ENCODE data around the gene MED12. TPM values are rescaled to one million over a fixed set of nuclear protein-coding genes. Genes with fewer than 3 reads are reported as not detected.

Gene MED12
- total RNA-seq, 4 donors from 2014 or later, result 23.7 to 34.2 (median 28.2) TPM

DNA sequence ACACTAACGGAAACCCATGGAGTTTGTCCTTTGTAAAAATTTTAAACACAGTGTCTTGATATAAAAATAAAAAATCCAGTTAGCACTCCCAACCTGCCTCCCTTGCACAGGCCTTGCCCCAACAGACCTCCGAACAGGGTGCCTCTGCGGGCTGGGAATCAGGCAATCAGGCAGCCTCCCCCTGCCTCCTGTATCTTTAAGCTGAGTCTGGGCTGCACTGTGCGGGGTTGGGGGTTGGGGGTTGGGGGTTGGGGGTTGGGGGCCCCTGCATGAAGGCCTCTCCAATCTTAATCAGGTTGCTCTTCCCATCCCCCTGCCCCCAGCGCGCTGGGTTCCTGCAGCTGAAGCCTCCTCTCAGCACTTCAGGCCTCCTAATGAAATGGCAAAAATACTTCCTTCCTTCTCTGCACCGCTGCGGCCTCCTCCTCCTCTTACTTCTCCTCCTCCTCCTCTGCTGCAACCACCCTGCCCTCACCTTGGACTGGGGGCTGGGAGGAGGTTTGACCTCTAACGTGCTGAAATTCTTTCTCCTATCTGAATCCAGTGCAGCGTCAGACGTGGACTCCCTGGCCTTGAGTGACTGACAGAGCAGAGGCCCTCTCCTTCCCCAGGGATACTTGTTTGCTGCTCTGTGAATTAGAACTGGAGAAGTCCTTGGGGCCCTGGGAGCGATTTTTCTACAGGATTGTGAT is 52.9 kb downstream of the MED12 start:
- no peak for TF ChIP-seq POLR2A (IDR thresholded peaks at IDR 0.05; ENCODE audit: low read depth)
- TF ChIP-seq POLR2AphosphoS5 (IDR thresholded peaks at IDR 0.05), result no peak
- TF ChIP-seq, protein P1, sequence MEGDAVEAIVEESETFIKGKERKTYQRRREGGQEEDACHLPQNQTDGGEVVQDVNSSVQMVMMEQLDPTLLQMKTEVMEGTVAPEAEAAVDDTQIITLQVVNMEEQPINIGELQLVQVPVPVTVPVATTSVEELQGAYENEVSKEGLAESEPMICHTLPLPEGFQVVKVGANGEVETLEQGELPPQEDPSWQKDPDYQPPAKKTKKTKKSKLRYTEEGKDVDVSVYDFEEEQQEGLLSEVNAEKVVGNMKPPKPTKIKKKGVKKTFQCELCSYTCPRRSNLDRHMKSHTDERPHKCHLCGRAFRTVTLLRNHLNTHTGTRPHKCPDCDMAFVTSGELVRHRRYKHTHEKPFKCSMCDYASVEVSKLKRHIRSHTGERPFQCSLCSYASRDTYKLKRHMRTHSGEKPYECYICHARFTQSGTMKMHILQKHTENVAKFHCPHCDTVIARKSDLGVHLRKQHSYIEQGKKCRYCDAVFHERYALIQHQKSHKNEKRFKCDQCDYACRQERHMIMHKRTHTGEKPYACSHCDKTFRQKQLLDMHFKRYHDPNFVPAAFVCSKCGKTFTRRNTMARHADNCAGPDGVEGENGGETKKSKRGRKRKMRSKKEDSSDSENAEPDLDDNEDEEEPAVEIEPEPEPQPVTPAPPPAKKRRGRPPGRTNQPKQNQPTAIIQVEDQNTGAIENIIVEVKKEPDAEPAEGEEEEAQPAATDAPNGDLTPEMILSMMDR (IDR thresholded peaks at IDR 0.05), result no peak
- TF ChIP-seq EP300 (IDR thresholded peaks at IDR 0.05), result no peak
- no peaks in the 10 kb centered on the region for H3K27me3 ChIP-seq
- H3K4me1 ChIP-seq, result no peaks in the 10 kb centered on the region
- no peak for DNase-seq (ENCODE audit: extremely low spot score)
- no peak overlapping the region for H3K27ac ChIP-seq (replicated peaks in 1 of 4)
- no peak overlapping the region for H3K4me3 ChIP-seq
- H3K9me3 ChIP-seq, result no peaks in the 10 kb centered on the region
- peaks cover 0 to 5% (median 0%) of the 10 kb centered on the region in 4 donors for H3K36me3 ChIP-seq
- intact Hi-C loops (cut with DNase I), result loop anchor here (10.0 kb wide), 2 partner anchors 176 to 194 kb away; partner anchors contain the start of gene TAF1
- WGBS, result 50% methylated on average over 12 of the region's 12 CpGs

GRCh38 chrX:71173440-71173839 is 55.0 kb downstream of the MED12 start:
- WGBS, result 69% methylated on average over 2 of the region's 2 CpGs
- no peak overlapping the region for H3K27ac ChIP-seq (replicated peaks in 1 of 4)
- DNase-seq (ENCODE audit: extremely low spot score), result no peak
- H3K27me3 ChIP-seq, result no peaks in the 10 kb centered on the region
- H3K4me3 ChIP-seq, result no peak overlapping the region
- TF ChIP-seq POLR2AphosphoS5 (IDR thresholded peaks at IDR 0.05) (no peak), EP300 (IDR thresholded peaks at IDR 0.05) (no peak), POLR2A (IDR thresholded peaks at IDR 0.05; ENCODE audit: low read depth) (no peak)
- TF ChIP-seq, protein P1 (IDR thresholded peaks at IDR 0.05), result no peak
- H3K9me3 ChIP-seq, result no peaks in the 10 kb centered on the region
- intact Hi-C loops (cut with DNase I), result loop anchor here (10.0 kb wide), 2 partner anchors 179 to 191 kb away; partner anchors contain the start of gene TAF1
- H3K36me3 ChIP-seq, result peaks cover 0 to 5% (median 0%) of the 10 kb centered on the region in 4 donors
- no peaks in the 10 kb centered on the region for H3K4me1 ChIP-seq

DNA sequence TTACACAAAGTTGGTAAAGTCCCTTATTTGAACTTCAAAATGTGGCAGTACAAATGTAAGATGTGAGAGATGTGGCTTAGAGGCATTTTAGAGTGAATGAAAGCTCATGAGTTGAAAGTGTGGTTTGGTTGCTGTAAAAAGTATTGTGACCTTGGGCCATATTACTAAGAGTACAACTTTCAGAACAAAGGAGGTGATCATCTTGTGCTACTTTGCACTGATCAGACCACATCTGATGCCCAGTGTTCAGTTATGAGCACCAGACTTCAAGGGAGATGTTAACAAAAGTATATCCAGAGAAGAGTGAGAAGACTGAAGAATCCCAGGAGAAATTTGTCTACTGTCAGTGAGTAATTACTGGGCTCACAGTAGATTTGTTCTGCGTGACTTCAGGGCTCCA is 56.4 kb downstream of the MED12 start:
- H3K9me3 ChIP-seq, result no peaks in the 10 kb centered on the region
- no peak overlapping the region for H3K4me3 ChIP-seq
- intact Hi-C loops (cut with DNase I), result loop anchor here (10.0 kb wide), 2 partner anchors 180 to 190 kb away; partner anchors contain the start of gene TAF1
- WGBS, result 82% methylated on average over 1 of the region's 1 CpG
- DNase-seq (ENCODE audit: extremely low spot score), result no peak
- TF ChIP-seq POLR2AphosphoS5 (IDR thresholded peaks at IDR 0.05) (no peak), POLR2A (IDR thresholded peaks at IDR 0.05; ENCODE audit: low read depth) (no peak), EP300 (IDR thresholded peaks at IDR 0.05) (no peak)
- TF ChIP-seq, protein P1 (IDR thresholded peaks at IDR 0.05), result no peak
- no peaks in the 10 kb centered on the region for H3K4me1 ChIP-seq
- no peaks in the 10 kb centered on the region for H3K36me3 ChIP-seq
- no peak overlapping the region for H3K27ac ChIP-seq (replicated peaks in 1 of 4)
- no peaks in the 10 kb centered on the region for H3K27me3 ChIP-seq

GRCh38 chrX:71175531-71175930 is 57.1 kb downstream of the MED12 start:
- no peak for DNase-seq (ENCODE audit: extremely low spot score)
- intact Hi-C loops (cut with DNase I), result loop anchor here (10.0 kb wide), 2 partner anchors 181 to 189 kb away; partner anchors contain the start of gene TAF1
- no peak overlapping the region for H3K4me3 ChIP-seq
- no peaks in the 10 kb centered on the region for H3K27me3 ChIP-seq
- TF ChIP-seq EP300 (IDR thresholded peaks at IDR 0.05) (no peak), POLR2A (IDR thresholded peaks at IDR 0.05; ENCODE audit: low read depth) (no peak), POLR2AphosphoS5 (IDR thresholded peaks at IDR 0.05) (no peak)
- TF ChIP-seq, protein P1 (IDR thresholded peaks at IDR 0.05), result no peak
- no peaks in the 10 kb centered on the region for H3K9me3 ChIP-seq
- 83% methylated on average over 5 of the region's 5 CpGs for WGBS
- no peaks in the 10 kb centered on the region for H3K4me1 ChIP-seq
- H3K36me3 ChIP-seq, result no peaks in the 10 kb centered on the region
- no peak overlapping the region for H3K27ac ChIP-seq (replicated peaks in 1 of 4)

Measured in esophagus muscularis mucosa (tissue), 4 donors.